Skin epidermis (tissue), 12 donors: ENCODE data around the gene MAT1A.
"Not testable (repeated sequence)": the region's sequence is repeated elsewhere in the genome, so short reads cannot be mapped to it uniquely, and the experiment has no call there.

Experiments used
- H3K27ac ChIP-seq, 21 experiments: fragments of 200-600 bp; sonication (generic) in 11 of 21; one replicate each; pipeline ENCODE4 v1.5.0; 2020; ENCODE audit warnings: mild to moderate bottlenecking in 3 of 21, inconsistent platforms in 2 of 21, moderate library complexity in 2 of 21
- H3K4me3 ChIP-seq, 7 experiments: fragments of 200-600 bp; sonication (generic) in 2 of 7; one replicate each; pipeline ENCODE4 v1.5.0; 2020; ENCODE audit warnings: inconsistent platforms in 2 of 7, mild to moderate bottlenecking in 2 of 7, moderate library complexity in 1 of 7

Gene MAT1A

GRCh38 chr10:80236457-80236856 lies 53.0 kb downstream of the MAT1A start:
- not testable (repeated sequence) for H3K27ac ChIP-seq, H3K4me3 ChIP-seq

- not testable (repeated sequence) for H3K27ac ChIP-seq, H3K4me3 ChIP-seq
Measured at GRCh38 chr10:80234331-80235235, 54.9 kb downstream of the MAT1A start.

DNA sequence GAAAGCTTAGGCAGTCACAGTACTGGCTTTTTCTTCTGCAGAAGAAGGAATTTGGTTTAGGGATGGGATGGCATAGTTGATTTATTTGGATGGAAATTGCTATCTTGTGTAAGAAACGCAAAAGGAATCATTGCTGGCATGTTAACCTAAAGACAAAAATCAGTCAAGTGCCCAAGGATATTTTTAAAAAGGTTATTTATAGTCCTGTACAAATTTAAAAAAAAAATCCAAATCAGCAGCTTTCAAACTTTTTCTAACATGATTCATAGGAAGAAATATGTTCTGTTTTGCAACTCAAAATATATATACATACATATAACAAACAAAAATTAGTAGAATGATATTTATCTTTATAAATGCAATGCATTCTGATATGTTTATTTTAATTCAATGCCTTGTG lies 55.6 kb downstream of the MAT1A start:
- H3K27ac ChIP-seq, H3K4me3 ChIP-seq: not testable (repeated sequence)

- H3K27ac ChIP-seq = peak overlapping the region in 2 of 21 experiments; percentile 4 to 31
- not testable (repeated sequence) for H3K4me3 ChIP-seq
Measured at GRCh38 chr10:80226723-80227122, 62.7 kb downstream of the MAT1A start.

GRCh38 chr10:80223031-80223419 lies 66.4 kb downstream of the MAT1A start:
- not testable (repeated sequence) for H3K4me3 ChIP-seq, H3K27ac ChIP-seq
